ENCODE measurements around the gene SPRY2. TPM values are rescaled to one million over a fixed set of nuclear protein-coding genes. Genes with fewer than 3 reads are reported as not detected.

SPRY2 gene
- total and polyA plus RNA-seq, 2 of the 13 experiments (the other 11 are each of a cell fraction or from before 2014, with no cell fraction given) = 7.4 to 25.1 TPM

GRCh38 chr13:80309926-80310325 is 31.0 kb downstream of the SPRY2 start:
- intact Hi-C loops (cut with micrococcal nuclease; ENCODE audit: unreplicated experiment) (no loop called here), in situ Hi-C loops (cut with HindIII; ENCODE audit: extremely low pct_ligation_motif_present, low pct_unique_long_range_greater_than_20kb) (no loop called here)
- Histone ChIP-seq H3K9ac (ENCODE audit: insufficient read depth, low read depth, low read length) (no peak overlapping the region), H3K79me2 (ENCODE audit: insufficient read depth, low read length) (no peaks in the 10 kb centered on the region), H4K20me1 (ENCODE audit: insufficient read depth, low read length) (no peaks in the 10 kb centered on the region), H3K27ac (ENCODE audit: extremely low read length, insufficient read depth, low read length) (no peak overlapping the region), H3K27me3 (ENCODE audit: control insufficient read depth in 1 of 2, insufficient read depth in 2 of 2, low read length in 2 of 2) (no peaks in the 10 kb centered on the region; a peak in 1 of 5 replicates), H3K4me1 (ENCODE audit: insufficient read depth, low read length) (no peaks in the 10 kb centered on the region), H3K4me3 (replicated peaks in 1 of 3; ENCODE audit: insufficient read depth in 1 of 3, low read depth in 2 of 3, low read length in 3 of 3) (no peak overlapping the region), H3K9me3 (ENCODE audit: low read length) (no peaks in the 10 kb centered on the region), H3K4me2 (ENCODE audit: low read depth, low read length) (no peak overlapping the region), H2AFZ (ENCODE audit: low read length) (no peak overlapping the region), H3K36me3 (replicated peaks in 1 of 2; ENCODE audit: control insufficient read depth in 1 of 2, insufficient read depth in 2 of 2, low read length in 2 of 2) (no peaks in the 10 kb centered on the region)
- WGBS (ENCODE audit: low lambda C conversion rate) = 25% methylated on average over 3 of the region's 3 CpGs
- no peak for FAIRE-seq
- CTCF ChIA-PET (ENCODE audit: low intra/inter-chr PET ratio, low total read pairs) = no interaction called here
- POLR2A ChIA-PET = no interaction called here
- no peak for TF ChIP-seq HDAC1 (CRISPR knock-in tag; IDR thresholded peaks at IDR 0.05)
- TF ChIP-seq PRMT3 (CRISPR knock-in tag; IDR thresholded peaks at IDR 0.05; ENCODE audit: borderline replicate concordance, low read depth) = no peak
- no peak for TF ChIP-seq PHF5A (CRISPR knock-in tag; IDR thresholded peaks at IDR 0.05; ENCODE audit: low read depth, unreplicated experiment)
- TF ChIP-seq ZNF550 (CRISPR knock-in tag; IDR thresholded peaks at IDR 0.05; ENCODE audit: borderline replicate concordance) = no peak
- TF ChIP-seq GLI4 (CRISPR knock-in tag; IDR thresholded peaks at IDR 0.05; ENCODE audit: borderline replicate concordance) = no peak
- TF ChIP-seq TAF15 (IDR thresholded peaks at IDR 0.05; ENCODE audit: low read depth, low read length, poor library complexity, severe bottlenecking) = no peak
- no peak for TF ChIP-seq ZNF281 (CRISPR knock-in tag; IDR thresholded peaks at IDR 0.05; ENCODE audit: borderline replicate concordance)
- no peak for TF ChIP-seq GFI1 (CRISPR knock-in tag; IDR thresholded peaks at IDR 0.05; ENCODE audit: borderline replicate concordance)
- no peak for TF ChIP-seq RNF219 (CRISPR knock-in tag; IDR thresholded peaks at IDR 0.05)
- BruUV-seq (replicated peaks) = no TSS peak
- no peak for ATAC-seq
- DNase-seq (ENCODE audit: low spot score) = no peak

Measured in HepG2 (cell line).